ENCODE results near the gene CSMD2.

CSMD2 gene

GRCh38 chr1:33710967-33711366 lies 454.1 kb downstream of the CSMD2 start:
- TF ChIP-seq CREB1 (IDR thresholded peaks at IDR 0.05; ENCODE audit: low read depth) (no peak), TEAD4 (IDR thresholded peaks at IDR 0.05) (no peak), RAD21 (IDR thresholded peaks at IDR 0.05; ENCODE audit: low read depth) (no peak), YY1 (IDR thresholded peaks at IDR 0.05; ENCODE audit: low read depth) (no peak), FOXM1 (IDR thresholded peaks at IDR 0.05; ENCODE audit: borderline replicate concordance, low read depth) (no peak), TCF12 (IDR thresholded peaks at IDR 0.05; ENCODE audit: low read depth) (no peak), EGR1 (IDR thresholded peaks at IDR 0.05) (no peak), MAX (IDR thresholded peaks at IDR 0.05) (no peak), CEBPB (IDR thresholded peaks at IDR 0.05) (no peak)
- TF ChIP-seq, protein P1, sequence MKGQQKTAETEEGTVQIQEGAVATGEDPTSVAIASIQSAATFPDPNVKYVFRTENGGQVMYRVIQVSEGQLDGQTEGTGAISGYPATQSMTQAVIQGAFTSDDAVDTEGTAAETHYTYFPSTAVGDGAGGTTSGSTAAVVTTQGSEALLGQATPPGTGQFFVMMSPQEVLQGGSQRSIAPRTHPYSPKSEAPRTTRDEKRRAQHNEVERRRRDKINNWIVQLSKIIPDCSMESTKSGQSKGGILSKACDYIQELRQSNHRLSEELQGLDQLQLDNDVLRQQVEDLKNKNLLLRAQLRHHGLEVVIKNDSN (IDR thresholded peaks at IDR 0.05), result no peak

DNA sequence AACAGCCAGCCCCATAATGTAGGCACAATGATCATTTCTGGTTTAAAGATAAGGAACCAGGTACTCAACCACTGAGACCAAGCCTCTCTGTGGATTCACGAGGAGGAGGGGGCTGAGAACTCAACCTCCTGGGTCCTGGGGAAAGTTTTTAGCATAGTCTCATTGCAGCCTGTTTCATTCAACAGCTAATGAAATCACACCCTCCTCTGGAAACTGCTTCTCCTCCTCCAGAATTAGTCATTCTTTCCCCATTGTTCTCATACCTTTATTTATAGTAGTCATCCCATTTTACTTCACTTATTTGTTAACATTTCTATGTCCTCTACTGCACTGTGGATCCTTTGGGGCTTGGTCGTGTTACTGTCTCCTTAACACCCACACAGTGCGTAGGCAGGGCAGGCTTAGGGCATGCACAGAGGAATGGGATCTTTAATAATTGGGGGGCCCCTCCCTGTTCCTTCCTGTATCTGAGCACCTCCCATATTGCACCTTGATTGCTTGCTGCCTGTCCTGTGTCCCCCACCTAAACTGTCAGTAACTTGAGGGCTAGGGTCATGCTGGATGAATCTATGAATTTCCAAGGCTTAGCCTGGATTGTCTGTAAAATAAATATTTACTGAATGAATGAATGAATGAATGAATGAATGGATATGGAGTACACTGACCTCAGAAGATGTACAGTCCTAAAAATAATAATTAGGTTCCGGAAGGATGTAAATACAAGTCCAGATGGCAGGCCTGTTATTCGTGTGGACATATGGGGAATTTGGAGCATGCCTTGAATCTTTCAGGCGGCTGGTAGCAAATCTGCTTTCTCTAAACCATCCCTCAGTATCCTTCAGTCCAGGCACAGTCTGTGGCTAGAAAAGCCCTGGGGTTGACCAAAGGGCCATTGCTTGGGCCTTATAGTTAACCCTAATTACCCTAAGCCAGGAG lies 455.0 kb downstream of the CSMD2 start:
- TF ChIP-seq ZBTB7A (IDR thresholded peaks at IDR 0.05; ENCODE audit: low read depth), result no peak
- no peak for TF ChIP-seq MAX (IDR thresholded peaks at IDR 0.05)
- no peak for TF ChIP-seq CEBPB (IDR thresholded peaks at IDR 0.05)
- TF ChIP-seq TAF1 (IDR thresholded peaks at IDR 0.05; ENCODE audit: low read depth), result no peak
- no peak for TF ChIP-seq CREB1 (IDR thresholded peaks at IDR 0.05; ENCODE audit: low read depth)
- TF ChIP-seq EGR1 (IDR thresholded peaks at IDR 0.05), result no peak
- TF ChIP-seq, protein P1 (IDR thresholded peaks at IDR 0.05), result no peak
- no peak for TF ChIP-seq FOXM1 (IDR thresholded peaks at IDR 0.05; ENCODE audit: borderline replicate concordance, low read depth)
- TF ChIP-seq TCF12 (IDR thresholded peaks at IDR 0.05; ENCODE audit: low read depth), result no peak
- TF ChIP-seq YY1 (IDR thresholded peaks at IDR 0.05; ENCODE audit: low read depth), result no peak
- no peak for TF ChIP-seq NFIC (IDR thresholded peaks at IDR 0.05)
- TF ChIP-seq EP300 (IDR thresholded peaks at IDR 0.05; ENCODE audit: borderline replicate concordance), result no peak
- TF ChIP-seq, protein P2, sequence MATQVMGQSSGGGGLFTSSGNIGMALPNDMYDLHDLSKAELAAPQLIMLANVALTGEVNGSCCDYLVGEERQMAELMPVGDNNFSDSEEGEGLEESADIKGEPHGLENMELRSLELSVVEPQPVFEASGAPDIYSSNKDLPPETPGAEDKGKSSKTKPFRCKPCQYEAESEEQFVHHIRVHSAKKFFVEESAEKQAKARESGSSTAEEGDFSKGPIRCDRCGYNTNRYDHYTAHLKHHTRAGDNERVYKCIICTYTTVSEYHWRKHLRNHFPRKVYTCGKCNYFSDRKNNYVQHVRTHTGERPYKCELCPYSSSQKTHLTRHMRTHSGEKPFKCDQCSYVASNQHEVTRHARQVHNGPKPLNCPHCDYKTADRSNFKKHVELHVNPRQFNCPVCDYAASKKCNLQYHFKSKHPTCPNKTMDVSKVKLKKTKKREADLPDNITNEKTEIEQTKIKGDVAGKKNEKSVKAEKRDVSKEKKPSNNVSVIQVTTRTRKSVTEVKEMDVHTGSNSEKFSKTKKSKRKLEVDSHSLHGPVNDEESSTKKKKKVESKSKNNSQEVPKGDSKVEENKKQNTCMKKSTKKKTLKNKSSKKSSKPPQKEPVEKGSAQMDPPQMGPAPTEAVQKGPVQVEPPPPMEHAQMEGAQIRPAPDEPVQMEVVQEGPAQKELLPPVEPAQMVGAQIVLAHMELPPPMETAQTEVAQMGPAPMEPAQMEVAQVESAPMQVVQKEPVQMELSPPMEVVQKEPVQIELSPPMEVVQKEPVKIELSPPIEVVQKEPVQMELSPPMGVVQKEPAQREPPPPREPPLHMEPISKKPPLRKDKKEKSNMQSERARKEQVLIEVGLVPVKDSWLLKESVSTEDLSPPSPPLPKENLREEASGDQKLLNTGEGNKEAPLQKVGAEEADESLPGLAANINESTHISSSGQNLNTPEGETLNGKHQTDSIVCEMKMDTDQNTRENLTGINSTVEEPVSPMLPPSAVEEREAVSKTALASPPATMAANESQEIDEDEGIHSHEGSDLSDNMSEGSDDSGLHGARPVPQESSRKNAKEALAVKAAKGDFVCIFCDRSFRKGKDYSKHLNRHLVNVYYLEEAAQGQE (IDR thresholded peaks at IDR 0.05; ENCODE audit: low read depth), result no peak

- no peak for TF ChIP-seq FOXM1 (IDR thresholded peaks at IDR 0.05; ENCODE audit: borderline replicate concordance, low read depth)
- TF ChIP-seq, protein P1 (IDR thresholded peaks at IDR 0.05), result no peak
- TF ChIP-seq TCF12 (IDR thresholded peaks at IDR 0.05; ENCODE audit: low read depth), result no peak
- TF ChIP-seq EP300 (IDR thresholded peaks at IDR 0.05; ENCODE audit: borderline replicate concordance), result no peak
- no peak for TF ChIP-seq CREB1 (IDR thresholded peaks at IDR 0.05; ENCODE audit: low read depth)
- TF ChIP-seq CEBPB (IDR thresholded peaks at IDR 0.05), result no peak
- no peak for TF ChIP-seq NFIC (IDR thresholded peaks at IDR 0.05)
- no peak for TF ChIP-seq EGR1 (IDR thresholded peaks at IDR 0.05)
- TF ChIP-seq TEAD4 (IDR thresholded peaks at IDR 0.05), result no peak
- no peak for TF ChIP-seq YY1 (IDR thresholded peaks at IDR 0.05; ENCODE audit: low read depth)
- TF ChIP-seq MAX (IDR thresholded peaks at IDR 0.05), result no peak
- no peak for TF ChIP-seq RAD21 (IDR thresholded peaks at IDR 0.05; ENCODE audit: low read depth)
- TF ChIP-seq, protein P2 (IDR thresholded peaks at IDR 0.05; ENCODE audit: low read depth), result no peak
- no peak for TF ChIP-seq ZBTB7A (IDR thresholded peaks at IDR 0.05; ENCODE audit: low read depth)
- TF ChIP-seq TAF1 (IDR thresholded peaks at IDR 0.05; ENCODE audit: low read depth), result no peak
Measured at GRCh38 chr1:33709174-33709782, 455.8 kb downstream of the CSMD2 start.

- TF ChIP-seq, protein P1 (IDR thresholded peaks at IDR 0.05), result no peak
- TF ChIP-seq FOXM1 (IDR thresholded peaks at IDR 0.05; ENCODE audit: borderline replicate concordance, low read depth) (no peak), CEBPB (IDR thresholded peaks at IDR 0.05) (no peak), CREB1 (IDR thresholded peaks at IDR 0.05; ENCODE audit: low read depth) (no peak), YY1 (IDR thresholded peaks at IDR 0.05; ENCODE audit: low read depth) (no peak), EP300 (IDR thresholded peaks at IDR 0.05; ENCODE audit: borderline replicate concordance) (no peak), TEAD4 (IDR thresholded peaks at IDR 0.05) (no peak), ZBTB7A (IDR thresholded peaks at IDR 0.05; ENCODE audit: low read depth) (no peak), NFIC (IDR thresholded peaks at IDR 0.05) (no peak), TCF12 (IDR thresholded peaks at IDR 0.05; ENCODE audit: low read depth) (no peak), EGR1 (IDR thresholded peaks at IDR 0.05) (no peak), MAX (IDR thresholded peaks at IDR 0.05) (no peak), TAF1 (IDR thresholded peaks at IDR 0.05; ENCODE audit: low read depth) (no peak), RAD21 (IDR thresholded peaks at IDR 0.05; ENCODE audit: low read depth) (no peak)
- TF ChIP-seq, protein P2 (IDR thresholded peaks at IDR 0.05; ENCODE audit: low read depth), result no peak
Measured at GRCh38 chr1:33706634-33707255, 458.3 kb downstream of the CSMD2 start.
